Measurements from ENCODE around the gene VPS13D. TPM values are rescaled to one million over a fixed set of nuclear protein-coding genes. Genes with fewer than 3 reads are reported as not detected.

Gene VPS13D
- total RNA-seq, 1 experiment from 2014 or later, result 20.2 TPM

DNA sequence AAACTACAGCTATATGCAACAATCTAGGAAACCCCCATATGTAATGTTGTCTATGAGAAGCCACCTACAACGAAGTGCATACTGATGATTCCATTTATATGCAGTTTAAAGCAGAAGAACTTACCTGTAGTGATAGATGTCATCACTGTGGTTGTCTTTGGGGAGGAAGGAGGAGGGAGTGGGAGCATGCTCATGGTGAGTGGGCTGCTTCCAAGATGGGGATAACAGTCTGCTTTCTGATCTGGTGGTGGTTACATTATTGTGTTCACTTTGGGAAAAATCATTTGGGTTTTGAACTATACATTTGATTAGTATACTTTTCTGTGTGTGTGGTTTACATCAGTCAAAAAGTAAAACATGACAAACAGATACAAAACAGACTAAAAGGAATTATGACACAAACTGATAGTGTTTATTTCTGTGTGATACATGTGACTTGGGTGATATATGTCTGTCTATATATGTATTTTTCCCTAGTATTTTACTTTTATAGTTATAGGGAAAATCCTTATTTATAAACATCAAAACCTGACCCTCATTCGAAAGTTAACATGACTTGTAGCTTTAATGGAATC lies 184.7 kb downstream of the VPS13D start:
- Histone ChIP-seq H3K14ac (ENCODE audit: insufficient read depth, low read length) (no peak overlapping the region), H3K4me1 (ENCODE audit: insufficient read depth, low read length) (no peaks in the 10 kb centered on the region), H3K9me3 (ENCODE audit: control insufficient read depth, low read depth, low read length) (no peaks in the 10 kb centered on the region), H2BK5ac (ENCODE audit: insufficient read length, low read length) (no peak overlapping the region), H2AFZ (ENCODE audit: low read length) (no peak overlapping the region), H3K18ac (ENCODE audit: insufficient read length, low read depth, low read length) (no peak overlapping the region), H3K4ac (ENCODE audit: low read depth, low read length) (no peak overlapping the region), H4K8ac (replicated peaks; ENCODE audit: insufficient read length, low read depth, low read length) (no peak overlapping the region), H3K9ac (ENCODE audit: extremely low read depth, insufficient read length, low read length) (no peak overlapping the region), H3K23me2 (ENCODE audit: insufficient read length, low read depth, low read length, poor library complexity, severe bottlenecking) (no peaks in the 10 kb centered on the region), H3K56ac (ENCODE audit: insufficient read length, low read depth, low read length) (no peak overlapping the region), H2AK5ac (ENCODE audit: insufficient read length, low read length) (no peak overlapping the region), H2BK15ac (ENCODE audit: low read depth, low read length) (no peak overlapping the region), H2BK20ac (ENCODE audit: low read depth, low read length, poor library complexity, severe bottlenecking) (no peak overlapping the region), H3K79me1 (ENCODE audit: insufficient read depth, low read depth, low read length, poor library complexity, severe bottlenecking) (no peaks in the 10 kb centered on the region), H3T11ph (ENCODE audit: low read length) (no peak overlapping the region), H3K23ac (ENCODE audit: insufficient read length, low read depth, low read length) (no peak overlapping the region), H3K4me2 (ENCODE audit: insufficient read depth, insufficient read length, low read length) (no peak overlapping the region), H3K79me2 (ENCODE audit: insufficient read depth, low read length) (no peaks in the 10 kb centered on the region; the same call in 1 of the 2 replicates), H4K20me1 (ENCODE audit: control insufficient read depth, insufficient read depth, insufficient read length) (no peaks in the 10 kb centered on the region), H2BK120ac (ENCODE audit: low read depth, low read length, poor library complexity, severe bottlenecking) (no peak overlapping the region), H3K27me3 (ENCODE audit: insufficient read depth, low read length) (no peaks in the 10 kb centered on the region), H2BK12ac (ENCODE audit: insufficient read length, low read depth, low read length) (no peak overlapping the region), H4K5ac (ENCODE audit: insufficient read length, low read depth, low read length) (no peak overlapping the region), H3K27ac (ENCODE audit: insufficient read length, low read depth, low read length) (no peak overlapping the region), H4K91ac (ENCODE audit: insufficient read length, low read depth, low read length) (no peak overlapping the region)
- no peak for DNase-seq
- H3K9me3 Mint-ChIP-seq, result peaks cover 8% of the 10 kb centered on the region in 2 experiments
- peaks cover 13 to 34% (median 27%) of the 10 kb centered on the region in 3 experiments; a peak in 6 of 7 replicates for H3K36me3 Mint-ChIP-seq (ENCODE audit: insufficient read depth in 1 of 3, low read depth in 3 of 3)
- TF ChIP-seq, protein P1, sequence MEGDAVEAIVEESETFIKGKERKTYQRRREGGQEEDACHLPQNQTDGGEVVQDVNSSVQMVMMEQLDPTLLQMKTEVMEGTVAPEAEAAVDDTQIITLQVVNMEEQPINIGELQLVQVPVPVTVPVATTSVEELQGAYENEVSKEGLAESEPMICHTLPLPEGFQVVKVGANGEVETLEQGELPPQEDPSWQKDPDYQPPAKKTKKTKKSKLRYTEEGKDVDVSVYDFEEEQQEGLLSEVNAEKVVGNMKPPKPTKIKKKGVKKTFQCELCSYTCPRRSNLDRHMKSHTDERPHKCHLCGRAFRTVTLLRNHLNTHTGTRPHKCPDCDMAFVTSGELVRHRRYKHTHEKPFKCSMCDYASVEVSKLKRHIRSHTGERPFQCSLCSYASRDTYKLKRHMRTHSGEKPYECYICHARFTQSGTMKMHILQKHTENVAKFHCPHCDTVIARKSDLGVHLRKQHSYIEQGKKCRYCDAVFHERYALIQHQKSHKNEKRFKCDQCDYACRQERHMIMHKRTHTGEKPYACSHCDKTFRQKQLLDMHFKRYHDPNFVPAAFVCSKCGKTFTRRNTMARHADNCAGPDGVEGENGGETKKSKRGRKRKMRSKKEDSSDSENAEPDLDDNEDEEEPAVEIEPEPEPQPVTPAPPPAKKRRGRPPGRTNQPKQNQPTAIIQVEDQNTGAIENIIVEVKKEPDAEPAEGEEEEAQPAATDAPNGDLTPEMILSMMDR (conservative IDR thresholded peaks at IDR 0.05), result no peak
- H3K4me3 Mint-ChIP-seq, result no peak overlapping the region
- WGBS (ENCODE audit: extremely low coverage, insufficient read length, low lambda C conversion rate), result no CpG with 5 or more reads among the region's 2 CpGs
- no peak overlapping the region for H3K27ac Mint-ChIP-seq
- H3K4me1 Mint-ChIP-seq, result no peaks in the 10 kb centered on the region; a peak in 1 of 4 replicates
- no peaks in the 10 kb centered on the region for H3K27me3 Mint-ChIP-seq (ENCODE audit: low read depth)

All from H9 (cell line).